Liver (tissue), 9 donors: Measurements from ENCODE around the gene COX6B1. TPM values are rescaled to one million over a fixed set of nuclear protein-coding genes. Genes with fewer than 3 reads are reported as not detected.

Experiments used
- DNase-seq: peaks from one replicate; pipeline ENCODE4 v3.0.0-alpha.2; 2017; ENCODE audit warnings: low spot score
- H3K27ac ChIP-seq, 2 donors: one replicate each; pipeline ENCODE4 v1.7.0; 2013; ENCODE audit warnings: inconsistent platforms in 2 of 2, low read length in 2 of 2, control low read depth in 1 of 2, low read depth in 1 of 2, mild to moderate bottlenecking in 1 of 2
- H3K27me3 ChIP-seq, 4 donors: one replicate each; pipeline versions ENCODE4 v1.6.1 to v1.7.0; 2013; ENCODE audit warnings: low read length in 3 of 4, inconsistent platforms in 1 of 4, mild to moderate bottlenecking in 1 of 4, moderate library complexity in 1 of 4; ENCODE audit not compliant: control insufficient read depth in 4 of 4, insufficient read depth in 4 of 4
- H3K36me3 ChIP-seq, 4 donors: one replicate each; pipeline versions ENCODE4 v1.6.1 to v1.7.0; 2013; ENCODE audit warnings: low read length in 3 of 4, mild to moderate bottlenecking in 3 of 4, low read depth in 1 of 4, moderate library complexity in 1 of 4; ENCODE audit not compliant: control insufficient read depth in 4 of 4, insufficient read depth in 3 of 4
- H3K4me1 ChIP-seq, 4 donors: one replicate each; pipeline versions ENCODE4 v1.6.1 to v1.7.0; 2013; ENCODE audit warnings: low read length in 3 of 4, mild to moderate bottlenecking in 3 of 4, moderate library complexity in 1 of 4; ENCODE audit not compliant: control insufficient read depth in 4 of 4, insufficient read depth in 4 of 4
- H3K4me3 ChIP-seq, 3 donors: one replicate each; pipeline versions ENCODE4 v1.6.1 to v1.7.0; 2013; ENCODE audit warnings: low read length in 3 of 3, control low read depth in 1 of 3, low read depth in 1 of 3, mild to moderate bottlenecking in 1 of 3
- H3K9ac ChIP-seq, 2 donors: one replicate each; pipeline ENCODE4 v1.7.0; 2013; ENCODE audit warnings: low read length in 2 of 2, mild to moderate bottlenecking in 2 of 2, moderate library complexity in 2 of 2, control low read depth in 1 of 2, low read depth in 1 of 2
- H3K9me3 ChIP-seq, 4 donors: one replicate each; pipeline versions ENCODE4 v1.6.1 to v1.7.0; 2013; ENCODE audit warnings: low read length in 3 of 4; ENCODE audit not compliant: control insufficient read depth in 4 of 4
- ATF3 ChIP-seq: IDR thresholded peaks from 2 replicates; pipeline ENCODE4 v1.6.1; 2016; ENCODE audit warnings: antibody characterized with exemption
- CTCF ChIP-seq: fragments of 150-350 bp; IDR thresholded peaks from 2 replicates; pipeline ENCODE4 v1.5.1; 2017; ENCODE audit warnings: improper control_type of control experiment, low read depth, low read length; ENCODE audit not compliant: missing input control
- EGR1 ChIP-seq, 2 donors: IDR thresholded peaks; 2 replicates each; pipeline ENCODE4 v1.6.1; 2016 to 2018; ENCODE audit warnings: antibody characterized with exemption in 2 of 2, low read depth in 2 of 2
- FOXA1 ChIP-seq: IDR thresholded peaks from 2 replicates; pipeline ENCODE4 v1.6.1; 2016; ENCODE audit warnings: antibody characterized with exemption
- FOXA2 ChIP-seq: IDR thresholded peaks from 2 replicates; pipeline ENCODE4 v1.6.1; 2016; ENCODE audit warnings: antibody characterized with exemption
- GABPA ChIP-seq, 2 donors: IDR thresholded peaks in 1 of 2; conservative IDR thresholded peaks in 1 of 2; 2 replicates each; pipeline ENCODE4 v1.6.1; 2016; ENCODE audit warnings: antibody characterized with exemption in 2 of 2, mild to moderate bottlenecking in 1 of 2, moderate library complexity in 1 of 2
- HNF4A ChIP-seq, 2 donors: conservative IDR thresholded peaks; 2 replicates each; pipeline ENCODE4 v1.6.1; 2016; ENCODE audit warnings: antibody characterized with exemption in 2 of 2, mild to moderate bottlenecking in 2 of 2
- HNF4G ChIP-seq: IDR thresholded peaks from 2 replicates; pipeline ENCODE4 v1.6.1; 2016; ENCODE audit warnings: antibody characterized with exemption
- JUND ChIP-seq, 2 donors: IDR thresholded peaks; 2 replicates each; pipeline ENCODE4 v1.6.1; 2016; ENCODE audit warnings: antibody characterized with exemption in 2 of 2
- MAX ChIP-seq: IDR thresholded peaks from 2 replicates; pipeline ENCODE4 v1.6.1; 2016; ENCODE audit warnings: antibody characterized with exemption
- NR2F2 ChIP-seq: IDR thresholded peaks from 2 replicates; pipeline ENCODE4 v1.6.1; 2016; ENCODE audit warnings: antibody characterized with exemption
- RAD21 ChIP-seq, 2 donors: IDR thresholded peaks; 2 replicates each; pipeline ENCODE4 v1.6.1; 2016; ENCODE audit warnings: antibody characterized with exemption in 2 of 2, mild to moderate bottlenecking in 2 of 2
- RXRA ChIP-seq, 2 donors: IDR thresholded peaks; 2 replicates each; pipeline ENCODE4 v1.6.1; 2017 to 2018; ENCODE audit warnings: antibody characterized with exemption in 2 of 2, mild to moderate bottlenecking in 1 of 2
- SP1 ChIP-seq: IDR thresholded peaks from 2 replicates; pipeline ENCODE4 v1.6.1; 2018; ENCODE audit warnings: antibody characterized with exemption, mild to moderate bottlenecking
- TAF1 ChIP-seq: conservative IDR thresholded peaks from 2 replicates; pipeline ENCODE4 v1.6.1; 2016; ENCODE audit warnings: antibody characterized with exemption, mild to moderate bottlenecking
- YY1 ChIP-seq: IDR thresholded peaks from 2 replicates; pipeline ENCODE4 v1.6.1; 2016; ENCODE audit warnings: antibody characterized with exemption, mild to moderate bottlenecking
- ZBTB33 ChIP-seq: IDR thresholded peaks from 2 replicates; pipeline ENCODE4 v1.6.1; 2016; ENCODE audit warnings: antibody characterized with exemption
- WGBS: extraction: QIAGEN DNeasy Blood & Tissue Kit; methylation state at CpG from one replicate; pipeline ENCODE4 v1.1.7; 2013; 5-methylcytosine and 5-hydroxymethylcytosine counted together
- polyA plus RNA-seq, 2 donors: library from polyadenylated mRNA; stranded (reverse) in 1 of 2; unstranded in 1 of 2; fragments of 200-250 nt in 1 of 2; fragments of >200 nt in 1 of 2; fragmentation: Nextera tagmentation in 1 of 2; extraction: Ambion mirVana in 1 of 2; gene quantifications; one replicate each; pipeline versions ENCODE4 v1.2.1 to v1.2.3, GENCODE V29; 2013 to 2015
- total RNA-seq, 2 donors: library from RNA; depleted of rRNA; stranded (reverse); fragments of >200 nt; gene quantifications; one replicate each; pipeline ENCODE4 v1.2.3, GENCODE V29; 2014
- donor health status: healthy.
- donor health status: healthy.
- donor health status: healthy.
- donor health status: healthy.
- donor health status: healthy.

COX6B1 gene
- total and polyA plus RNA-seq, 4 donors, result 139 to 518 (median 321) TPM

GRCh38 chr19:35692010-35692409 is 43.9 kb downstream of the COX6B1 start:
- no peak for DNase-seq
- H3K4me1 ChIP-seq, result no peaks in the 10 kb centered on the region

GRCh38 chr19:35693422-35693821 is 45.3 kb downstream of the COX6B1 start:
- H3K36me3 ChIP-seq, result no peaks in the 10 kb centered on the region
- H3K4me3 ChIP-seq, result no peak overlapping the region
- H3K9me3 ChIP-seq, result no peaks in the 10 kb centered on the region
- H3K27ac ChIP-seq, result no peak overlapping the region
- no peak for DNase-seq
- H3K27me3 ChIP-seq, result no peaks in the 10 kb centered on the region
- TF ChIP-seq EGR1 (IDR thresholded peaks at IDR 0.05; ENCODE audit: low read depth in 2 of 2), result no peak
- no peak for TF ChIP-seq JUND (IDR thresholded peaks at IDR 0.05)
- TF ChIP-seq NR2F2, result no peak
- TF ChIP-seq TAF1, result no peak
- no peak overlapping the region for H3K9ac ChIP-seq
- H3K4me1 ChIP-seq, result no peaks in the 10 kb centered on the region
- WGBS, result 19% methylated on average over 8 of the region's 8 CpGs

More at GRCh38 chr19:35692010-35692409, 43.9 kb downstream of the COX6B1 start:
- no peaks in the 10 kb centered on the region for H3K36me3 ChIP-seq
- no peak overlapping the region for H3K27ac ChIP-seq
- no peak overlapping the region for H3K9ac ChIP-seq
- 83% methylated on average over 11 of the region's 11 CpGs for WGBS
- TF ChIP-seq FOXA2 (no peak), TAF1 (no peak), CTCF (no peak), EGR1 (IDR thresholded peaks at IDR 0.05; ENCODE audit: low read depth in 2 of 2) (no peak), HNF4A (conservative IDR thresholded peaks at IDR 0.05) (no peak), GABPA (IDR thresholded peaks at IDR 0.05 in 1 of 2, conservative IDR thresholded peaks at IDR 0.05 in 1 of 2) (no peak)
- no peaks in the 10 kb centered on the region for H3K9me3 ChIP-seq
- no peak overlapping the region for H3K4me3 ChIP-seq
- H3K27me3 ChIP-seq, result no peaks in the 10 kb centered on the region

GRCh38 chr19:35693835-35694599 is 45.9 kb downstream of the COX6B1 start:
- no peaks in the 10 kb centered on the region for H3K27me3 ChIP-seq
- WGBS, result 49% methylated on average over 8 of the region's 8 CpGs
- peak; percentile 87 for DNase-seq
- no peaks in the 10 kb centered on the region for H3K36me3 ChIP-seq
- H3K27ac ChIP-seq, result no peak overlapping the region
- H3K9me3 ChIP-seq, result no peaks in the 10 kb centered on the region
- H3K4me3 ChIP-seq, result no peak overlapping the region
- H3K4me1 ChIP-seq, result no peaks in the 10 kb centered on the region
- no peak overlapping the region for H3K9ac ChIP-seq
- TF ChIP-seq RXRA (IDR thresholded peaks at IDR 0.05) (peak; percentile 34 to 45), RAD21 (IDR thresholded peaks at IDR 0.05) (peak; percentile 97 to 99), MAX (no peak), ATF3 (no peak), EGR1 (IDR thresholded peaks at IDR 0.05; ENCODE audit: low read depth in 2 of 2) (no peak), FOXA2 (peak; percentile 24), ZBTB33 (no peak), NR2F2 (peak; percentile 33), TAF1 (no peak), YY1 (no peak), HNF4A (conservative IDR thresholded peaks at IDR 0.05) (no peak), HNF4G (no peak), SP1 (peak; percentile 26), JUND (IDR thresholded peaks at IDR 0.05) (no peak), CTCF (peak; percentile 99), FOXA1 (no peak)
